ENCODE data around the gene TP53I11. TPM values are rescaled to one million over a fixed set of nuclear protein-coding genes. Genes with fewer than 3 reads are reported as not detected.
A peak's percentile ranks its signal among the peaks of the same experiment; 100 is the strongest.

Gene TP53I11
- total RNA-seq, 1 experiment from 2014 or later = 7.7 TPM

- Histone ChIP-seq H3K36me3 (ENCODE audit: control insufficient read depth, insufficient read depth, low read length) (no peaks in the 10 kb centered on the region), H3K4me1 (peaks cover 9% of the 10 kb centered on the region), H3K4me3 (ENCODE audit: low read depth, low read length) (no peak overlapping the region), H3K27me3 (replicated peaks; ENCODE audit: control insufficient read depth, insufficient read depth, low read length) (no peaks in the 10 kb centered on the region), H3K9me3 (no peaks in the 10 kb centered on the region)
- H3K4me3 Mint-ChIP-seq (ENCODE audit: unreplicated experiment) = no peak overlapping the region
- no TSS peak for BruUV-seq (replicated peaks)
- no peak overlapping the region for H3K27ac Mint-ChIP-seq (ENCODE audit: unreplicated experiment)
- no peaks in the 10 kb centered on the region for H3K27me3 Mint-ChIP-seq (ENCODE audit: insufficient read depth, unreplicated experiment)
- intact Hi-C loops (cut with micrococcal nuclease; ENCODE audit: unreplicated experiment) = loop anchor here (5.0 kb wide), 1 partner anchor 40 kb away; no protein-coding TSS in a partner anchor
- DNase-seq = no peak
- POLR2A ChIA-PET = no interaction called here
- H3K4me1 Mint-ChIP-seq (ENCODE audit: low read depth, unreplicated experiment) = peaks cover 12% of the 10 kb centered on the region
- no peaks in the 10 kb centered on the region for H3K9me3 Mint-ChIP-seq (ENCODE audit: unreplicated experiment)
- CTCF ChIA-PET = no interaction called here
- TF ChIP-seq CTCF (IDR thresholded peaks at IDR 0.05; ENCODE audit: insufficient read depth in 1 of 2, low read depth in 1 of 2, low read length in 1 of 2, severe bottlenecking in 1 of 2, unreplicated experiment in 1 of 2) = peak in 1 of 2 experiments; percentile 27
- H3K36me3 Mint-ChIP-seq (ENCODE audit: insufficient read depth, unreplicated experiment) = no peaks in the 10 kb centered on the region
These were observed 26.9 kb upstream of the TP53I11 start for GRCh38 chr11:44977493-44977984.

GRCh38 chr11:44976576-44976975, 25.9 kb upstream of the TP53I11 start:
- Histone ChIP-seq H3K4me3 (ENCODE audit: low read depth, low read length) (no peak overlapping the region), H3K9me3 (no peaks in the 10 kb centered on the region), H3K4me1 (peaks cover 9% of the 10 kb centered on the region), H3K27me3 (replicated peaks; ENCODE audit: control insufficient read depth, insufficient read depth, low read length) (no peaks in the 10 kb centered on the region), H3K36me3 (ENCODE audit: control insufficient read depth, insufficient read depth, low read length) (no peaks in the 10 kb centered on the region)
- H3K27me3 Mint-ChIP-seq (ENCODE audit: insufficient read depth, unreplicated experiment) = no peaks in the 10 kb centered on the region
- no peak for TF ChIP-seq CTCF (IDR thresholded peaks at IDR 0.05; ENCODE audit: insufficient read depth in 1 of 2, low read depth in 1 of 2, low read length in 1 of 2, severe bottlenecking in 1 of 2, unreplicated experiment in 1 of 2)
- no peaks in the 10 kb centered on the region for H3K9me3 Mint-ChIP-seq (ENCODE audit: unreplicated experiment)
- ChIA-PET POLR2A (no interaction called here), CTCF (no interaction called here)
- H3K36me3 Mint-ChIP-seq (ENCODE audit: insufficient read depth, unreplicated experiment) = no peaks in the 10 kb centered on the region
- intact Hi-C loops (cut with micrococcal nuclease; ENCODE audit: unreplicated experiment) = loop anchor here (5.0 kb wide), 1 partner anchor 39 kb away; no protein-coding TSS in a partner anchor
- H3K27ac Mint-ChIP-seq (ENCODE audit: unreplicated experiment) = no peak overlapping the region
- H3K4me3 Mint-ChIP-seq (ENCODE audit: unreplicated experiment) = no peak overlapping the region
- no TSS peak for BruUV-seq (replicated peaks)
- no peak for DNase-seq
- peaks cover 12% of the 10 kb centered on the region for H3K4me1 Mint-ChIP-seq (ENCODE audit: low read depth, unreplicated experiment)

- POLR2A ChIA-PET = no interaction called here
- CTCF ChIA-PET = no interaction called here
These were observed 23.8 kb upstream of the TP53I11 start for GRCh38 chr11:44974402-44975000.

More at GRCh38 chr11:44974402-44975000, 23.8 kb upstream of the TP53I11 start:
- TF ChIP-seq CTCF (IDR thresholded peaks at IDR 0.05; ENCODE audit: insufficient read depth in 1 of 2, low read depth in 1 of 2, low read length in 1 of 2, severe bottlenecking in 1 of 2, unreplicated experiment in 1 of 2) = no peak
- H3K4me1 Mint-ChIP-seq (ENCODE audit: low read depth, unreplicated experiment) = peaks cover 8% of the 10 kb centered on the region
- H3K27me3 Mint-ChIP-seq (ENCODE audit: insufficient read depth, unreplicated experiment) = no peaks in the 10 kb centered on the region
- intact Hi-C loops (cut with micrococcal nuclease; ENCODE audit: unreplicated experiment) = no loop called here
- H3K27ac Mint-ChIP-seq (ENCODE audit: unreplicated experiment) = no peak overlapping the region
- H3K36me3 Mint-ChIP-seq (ENCODE audit: insufficient read depth, unreplicated experiment) = no peaks in the 10 kb centered on the region
- Histone ChIP-seq H3K36me3 (ENCODE audit: control insufficient read depth, insufficient read depth, low read length) (no peaks in the 10 kb centered on the region), H3K4me3 (ENCODE audit: low read depth, low read length) (no peak overlapping the region), H3K4me1 (peaks cover 9% of the 10 kb centered on the region), H3K9me3 (no peaks in the 10 kb centered on the region), H3K27me3 (replicated peaks; ENCODE audit: control insufficient read depth, insufficient read depth, low read length) (no peaks in the 10 kb centered on the region)
- BruUV-seq (replicated peaks) = no TSS peak
- H3K4me3 Mint-ChIP-seq (ENCODE audit: unreplicated experiment) = no peak overlapping the region
- no peaks in the 10 kb centered on the region for H3K9me3 Mint-ChIP-seq (ENCODE audit: unreplicated experiment)
- DNase-seq = no peak
